BE2C (cell line): ENCODE results near the gene SIT1.

Experiments used
- DNase-seq: peaks from one replicate; pipeline ENCODE4 v3.0.0-alpha.2; 2020
- H3K27me3 ChIP-seq: fragments of 250-450 bp; sonication (Bioruptor Pico); 2 replicates; pipeline ENCODE4 v1.5.1; 2020; ENCODE audit warnings: mild to moderate bottlenecking
- H3K36me3 ChIP-seq: fragments of 250-450 bp; sonication (Bioruptor Pico); 2 replicates; pipeline ENCODE4 v1.5.1; 2020; ENCODE audit warnings: mild to moderate bottlenecking
- H3K4me1 ChIP-seq: fragments of 250-450 bp; sonication (Bioruptor Pico); 2 replicates; pipeline ENCODE4 v1.5.1; 2020
- H3K4me3 ChIP-seq: 2 replicates; pipeline ENCODE4 v1.5.1; 2011; ENCODE audit warnings: low read depth, low read length
- H3K9me3 ChIP-seq: fragments of 250-450 bp; sonication (Bioruptor Pico); 2 replicates; pipeline ENCODE4 v1.5.1; 2020
- TF ChIP-seq, protein P1 (sequence below): IDR thresholded peaks from 2 replicates; pipeline ENCODE4 v1.5.1; 2012; ENCODE audit warnings: mild to moderate bottlenecking, low read depth, low read length

SIT1 gene

GRCh38 chr9:35684921-35685320 is 34.2 kb upstream of the SIT1 start:
- TF ChIP-seq, protein P1, sequence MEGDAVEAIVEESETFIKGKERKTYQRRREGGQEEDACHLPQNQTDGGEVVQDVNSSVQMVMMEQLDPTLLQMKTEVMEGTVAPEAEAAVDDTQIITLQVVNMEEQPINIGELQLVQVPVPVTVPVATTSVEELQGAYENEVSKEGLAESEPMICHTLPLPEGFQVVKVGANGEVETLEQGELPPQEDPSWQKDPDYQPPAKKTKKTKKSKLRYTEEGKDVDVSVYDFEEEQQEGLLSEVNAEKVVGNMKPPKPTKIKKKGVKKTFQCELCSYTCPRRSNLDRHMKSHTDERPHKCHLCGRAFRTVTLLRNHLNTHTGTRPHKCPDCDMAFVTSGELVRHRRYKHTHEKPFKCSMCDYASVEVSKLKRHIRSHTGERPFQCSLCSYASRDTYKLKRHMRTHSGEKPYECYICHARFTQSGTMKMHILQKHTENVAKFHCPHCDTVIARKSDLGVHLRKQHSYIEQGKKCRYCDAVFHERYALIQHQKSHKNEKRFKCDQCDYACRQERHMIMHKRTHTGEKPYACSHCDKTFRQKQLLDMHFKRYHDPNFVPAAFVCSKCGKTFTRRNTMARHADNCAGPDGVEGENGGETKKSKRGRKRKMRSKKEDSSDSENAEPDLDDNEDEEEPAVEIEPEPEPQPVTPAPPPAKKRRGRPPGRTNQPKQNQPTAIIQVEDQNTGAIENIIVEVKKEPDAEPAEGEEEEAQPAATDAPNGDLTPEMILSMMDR = no peak
- no peaks in the 10 kb centered on the region for H3K9me3 ChIP-seq
- peaks cover 2% of the 10 kb centered on the region; the same call in 1 of the 2 replicates for H3K4me1 ChIP-seq
- no peak for DNase-seq
- no peak overlapping the region for H3K4me3 ChIP-seq
- no peaks in the 10 kb centered on the region for H3K27me3 ChIP-seq
- no peaks in the 10 kb centered on the region for H3K36me3 ChIP-seq

DNA sequence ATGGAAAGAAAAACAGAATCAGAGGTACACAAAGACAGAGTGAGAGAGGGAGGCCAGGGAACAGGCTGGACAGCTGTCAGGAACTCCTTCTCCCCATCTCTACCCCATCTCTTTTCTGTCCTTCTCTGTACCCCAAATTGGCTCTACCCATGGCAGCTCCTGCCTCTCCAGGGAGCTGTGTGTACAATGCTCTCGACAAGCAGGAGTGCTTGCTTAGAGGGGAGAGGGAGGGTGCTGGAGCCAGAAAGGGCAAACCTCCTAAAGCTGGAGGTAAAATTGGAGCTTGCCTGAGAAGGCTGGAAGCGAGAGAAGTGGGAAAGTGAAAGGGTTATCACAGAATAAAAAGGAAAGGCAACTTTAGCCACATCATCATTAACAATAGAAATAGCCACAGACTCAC is 32.6 kb upstream of the SIT1 start:
- Histone ChIP-seq H3K36me3 (no peaks in the 10 kb centered on the region), H3K27me3 (no peaks in the 10 kb centered on the region), H3K4me1 (0 out of 2 replicates have a peak, but pooled peaks cover 2% of the 10 kb centered on the region), H3K4me3 (no peak overlapping the region), H3K9me3 (no peaks in the 10 kb centered on the region)
- DNase-seq = no peak
- TF ChIP-seq, protein P1 = no peak

GRCh38 chr9:35682520-35683315 is 32.0 kb upstream of the SIT1 start:
- TF ChIP-seq, protein P1 = no peak
- H3K4me1 ChIP-seq = 0 out of 2 replicates have a peak, but pooled peaks cover 2% of the 10 kb centered on the region
- no peaks in the 10 kb centered on the region for H3K9me3 ChIP-seq
- no peaks in the 10 kb centered on the region for H3K36me3 ChIP-seq
- H3K4me3 ChIP-seq = no peak overlapping the region
- H3K27me3 ChIP-seq = no peaks in the 10 kb centered on the region
- DNase-seq = no peak

- H3K4me1 ChIP-seq = 0 out of 2 replicates have a peak, but pooled peaks cover 2% of the 10 kb centered on the region
- H3K9me3 ChIP-seq = no peaks in the 10 kb centered on the region
- H3K36me3 ChIP-seq = no peaks in the 10 kb centered on the region
- no peak for DNase-seq
- H3K27me3 ChIP-seq = no peaks in the 10 kb centered on the region
- no peak overlapping the region for H3K4me3 ChIP-seq
- TF ChIP-seq, protein P1 = no peak
These were observed 31.3 kb upstream of the SIT1 start for GRCh38 chr9:35682051-35682450.

DNA sequence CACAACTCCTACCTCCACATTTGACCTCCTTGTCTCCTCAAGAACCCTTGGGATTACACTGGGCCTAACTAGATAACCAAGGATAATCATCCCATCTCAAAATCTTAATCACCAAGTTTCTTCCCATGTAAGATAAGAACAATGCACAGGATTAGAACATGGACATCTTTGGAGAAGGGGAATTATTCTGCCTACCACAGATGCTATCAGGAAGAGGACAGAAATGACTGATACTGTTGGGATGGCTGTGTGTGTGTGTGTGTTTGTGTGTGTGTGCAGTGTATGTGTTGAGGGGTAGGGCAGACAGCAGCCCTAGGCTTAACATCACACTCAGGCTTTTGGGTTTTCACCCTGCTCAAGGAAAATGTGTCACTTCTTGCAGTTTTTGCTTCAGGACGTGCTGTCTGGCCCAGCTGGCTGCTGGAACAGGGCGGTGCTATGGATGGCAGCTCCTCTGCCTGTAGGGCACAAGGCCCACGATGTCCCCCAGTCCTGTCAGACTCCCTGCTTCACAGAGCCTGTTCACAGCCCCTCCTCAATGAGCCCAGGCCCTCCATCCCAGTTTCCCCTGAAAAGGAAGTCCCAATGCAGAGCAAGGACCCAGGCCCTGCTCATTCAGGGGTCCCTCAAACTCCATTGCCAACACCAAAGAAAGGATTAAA is 30.7 kb upstream of the SIT1 start:
- Histone ChIP-seq H3K27me3 (no peaks in the 10 kb centered on the region), H3K4me1 (0 out of 2 replicates have a peak, but pooled peaks cover 2% of the 10 kb centered on the region), H3K9me3 (no peaks in the 10 kb centered on the region), H3K4me3 (no peak overlapping the region), H3K36me3 (no peaks in the 10 kb centered on the region)
- DNase-seq = no peak
- TF ChIP-seq, protein P1 = no peak
